A549 (cell line): ENCODE measurements around the gene MPC2. TPM values are rescaled to one million over a fixed set of nuclear protein-coding genes. Genes with fewer than 3 reads are reported as not detected.

Experiments used
- ATAC-seq, 2 experiments: fragments of 200-7000 bp in 1 of 2; fragments of >200 bp in 1 of 2; cut with Nextera tagmentation in 1 of 2; cut with Tn5 transposase in 1 of 2; 3 replicates each; pipeline versions ENCODE4 v1.8.0 to v1.9.1; 2018 to 2020; ENCODE audit warnings: mild to moderate bottlenecking in 1 of 2, moderate library complexity in 1 of 2
- CTCF ChIA-PET: fragments of 300-600 bp; sonication (Branson Sonifier 250); formaldehyde crosslinking; extraction: SDS; loops from one replicate; lab custom pipeline; 2021; ENCODE audit warnings: antibody characterized with exemption, inconsistent platforms; lab: Yijun Ruan, JAX
- POLR2A ChIA-PET: fragments of 350-600 bp; formaldehyde crosslinking; extraction: SDS; loops from one replicate; lab custom pipeline; 2021; ENCODE audit warnings: antibody characterized with exemption, inconsistent platforms; lab: Yijun Ruan, JAX
- DNase-seq, 2 experiments: peaks; one replicate each; pipeline versions ENCODE4 v3.0.0 to v3.0.0-alpha.2; 2011 to 2016; ENCODE audit warnings: low read depth in 1 of 2, low spot score in 1 of 2
- FAIRE-seq: peaks from 2 replicates; lab custom pipeline; 2011; peaks lifted over from hg19 to GRCh38; lab: Jason Lieb, UNC
- H3K27ac ChIP-seq, 2 experiments: fragments of >200 bp; sonication (Bioruptor Twin); formaldehyde crosslinking; 3 replicates each; pipeline ENCODE4 v1.5.1; 2016 to 2017
- H3K4me1 ChIP-seq: fragments of >200 bp; sonication (Bioruptor Twin); formaldehyde crosslinking; 3 replicates; pipeline ENCODE4 v1.6.1; 2016
- H3K4me2 ChIP-seq: fragments of >200 bp; sonication (Bioruptor Twin); formaldehyde crosslinking; 3 replicates; pipeline ENCODE4 v1.6.1; 2016
- H3K4me3 ChIP-seq: fragments of >200 bp; sonication (Bioruptor Twin); formaldehyde crosslinking; 3 replicates; pipeline ENCODE4 v1.5.1; 2016
- H3K9me3 ChIP-seq: fragments of >200 bp; sonication (Bioruptor Twin); formaldehyde crosslinking; 3 replicates; pipeline ENCODE4 v1.6.1; 2016
- BHLHE40 ChIP-seq: IDR thresholded peaks from 2 replicates; pipeline ENCODE4 v1.6.1; 2012; ENCODE audit warnings: low read depth, low read length, inconsistent platforms
- CHD2 ChIP-seq: fragments of 150-350 bp; IDR thresholded peaks from 2 replicates; pipeline ENCODE4 v1.6.1; 2014; ENCODE audit warnings: low read length; ENCODE audit not compliant: partially characterized antibody
- CTCF ChIP-seq: fragments of >200 bp; sonication (Bioruptor Twin); formaldehyde crosslinking; IDR thresholded peaks from 3 replicates; pipeline ENCODE4 v1.5.1; 2016
- E2F6 ChIP-seq: IDR thresholded peaks from 2 replicates; pipeline ENCODE4 v1.6.1; 2012; ENCODE audit warnings: low read depth, borderline replicate concordance
- EP300 ChIP-seq, 2 experiments: fragments of >200 bp; sonication (Bioruptor Twin); formaldehyde crosslinking; IDR thresholded peaks; 2 replicates in 1 of 2; 3 replicates in 1 of 2; pipeline ENCODE4 v1.6.1; 2016 to 2017
- FOXS1 ChIP-seq: fragments of 250-450 bp; sonication (Bioruptor Pico); IDR thresholded peaks from 2 replicates; pipeline ENCODE4 v1.5.0; 2020; ENCODE audit warnings: mild to moderate bottlenecking, moderate library complexity
- GATA3 ChIP-seq: IDR thresholded peaks from 2 replicates; pipeline ENCODE4 v1.6.1; 2012; ENCODE audit warnings: borderline replicate concordance
- HDAC2 ChIP-seq: fragments of 200-600 bp; sonication (generic); IDR thresholded peaks from 2 replicates; pipeline ENCODE4 v1.6.1; 2016
- HOXA7 ChIP-seq: fragments of 250-450 bp; sonication (Bioruptor Pico); IDR thresholded peaks from 2 replicates; pipeline ENCODE4 v1.5.0; 2020; ENCODE audit warnings: mild to moderate bottlenecking, moderate library complexity
- HOXB13 ChIP-seq: fragments of 250-450 bp; sonication (Bioruptor Pico); IDR thresholded peaks from 2 replicates; pipeline ENCODE4 v1.5.0; 2020; ENCODE audit warnings: low read depth, mild to moderate bottlenecking, moderate library complexity
- JUN ChIP-seq, 2 experiments: fragments of >200 bp; sonication (Bioruptor Twin); formaldehyde crosslinking; IDR thresholded peaks; 2 replicates in 1 of 2; 3 replicates in 1 of 2; pipeline ENCODE4 v1.6.1; 2016 to 2017
- KDM1A ChIP-seq: fragments of 200-600 bp; sonication (generic); IDR thresholded peaks from 2 replicates; pipeline ENCODE4 v1.6.1; 2016; ENCODE audit warnings: low read depth, mild to moderate bottlenecking
- KDM5A ChIP-seq: fragments of 200-600 bp; sonication (generic); IDR thresholded peaks from 2 replicates; pipeline ENCODE4 v1.6.1; 2016; ENCODE audit warnings: antibody characterized with exemption, mild to moderate bottlenecking
- MAFK ChIP-seq: fragments of 450-650 bp; IDR thresholded peaks from 2 replicates; pipeline ENCODE4 v1.6.1; 2014; ENCODE audit not compliant: partially characterized antibody
- MAX ChIP-seq: IDR thresholded peaks from 2 replicates; pipeline ENCODE4 v1.6.1; 2012
- POLR2A ChIP-seq: IDR thresholded peaks from 2 replicates; pipeline ENCODE4 v1.6.1; 2012; ENCODE audit warnings: mild to moderate bottlenecking, low read length
- POLR2AphosphoS2 ChIP-seq: conservative IDR thresholded peaks from 2 replicates; pipeline ENCODE4 v1.6.1; 2012; ENCODE audit warnings: low read length, improper control_type of control experiment, inconsistent platforms
- RAD21 ChIP-seq, 2 experiments: fragments of >200 bp in 1 of 2; sonication (Bioruptor Twin) in 1 of 2; formaldehyde crosslinking in 1 of 2; IDR thresholded peaks in 1 of 2; conservative IDR thresholded peaks in 1 of 2; 2 replicates in 1 of 2; 3 replicates in 1 of 2; pipeline ENCODE4 v1.6.1; 2012 to 2018; ENCODE audit warnings: inconsistent platforms in 1 of 2
- RCOR1 ChIP-seq: fragments of 150-350 bp; IDR thresholded peaks from 2 replicates; pipeline ENCODE4 v1.6.1; 2014; ENCODE audit warnings: antibody characterized with exemption, low read length, low read depth
- TP53 ChIP-seq: fragments of 250-450 bp; sonication (Bioruptor Pico); IDR thresholded peaks from 2 replicates; pipeline ENCODE4 v1.5.0; 2021; ENCODE audit warnings: mild to moderate bottlenecking, moderate library complexity
- USF2 ChIP-seq: fragments of 450-650 bp; IDR thresholded peaks from 2 replicates; pipeline ENCODE4 v1.6.1; 2014; ENCODE audit warnings: antibody characterized with exemption
- ZSCAN20 ChIP-seq: fragments of 250-450 bp; sonication (Bioruptor Pico); IDR thresholded peaks from 2 replicates; pipeline ENCODE4 v1.8.0; 2022; ENCODE audit warnings: mild to moderate bottlenecking, moderate library complexity
- WGBS: methylation state at CpG from one replicate; pipeline ENCODE4 v1.1.6; 2017; ENCODE audit errors: missing lambda C conversion rate; 5-methylcytosine and 5-hydroxymethylcytosine counted together
- polyA plus RNA-seq, 4 experiments: library from polyadenylated mRNA; depleted of rRNA in 3 of 4; stranded (reverse); fragments of >200 nt; fragmentation: RNase III in 1 of 4; extraction: RNeasy Plus Mini Kit Qiagen cat#74134 plus additional on column Dnase treatment in 1 of 4; gene quantifications; 2 replicates in 3 of 4; 3 replicates in 1 of 4; pipeline ENCODE4 v1.2.3, GENCODE V29; 2011 to 2017

The MPC2 gene
- polyA plus RNA-seq, 2 of the 4 experiments (the other 2 are of a cell fraction): 53.0 to 120 TPM

- TF ChIP-seq KDM5A (no peak), MAFK (peak; percentile 62)
- ATAC-seq (no peak), DNase-seq (no peak), FAIRE-seq (no peak)
- H3K4me3 ChIP-seq: no peak overlapping the region
- ChIA-PET CTCF (no interaction called here), POLR2A (no interaction called here)
- H3K27ac ChIP-seq: no peak overlapping the region
- H3K9me3 ChIP-seq: no peaks in the 10 kb centered on the region; the same call in 2 of the 3 replicates
- WGBS: 85% methylated on average over 2 of the region's 2 CpGs
- H3K4me2 ChIP-seq: no peak overlapping the region
- H3K4me1 ChIP-seq: peaks cover 13% of the 10 kb centered on the region; the same call in 1 of the 3 replicates
Measured at GRCh38 chr1:167973832-167974231, 37.0 kb upstream of the MPC2 start.

GRCh38 chr1:167968569-167968968, 31.7 kb upstream of the MPC2 start:
- Histone ChIP-seq H3K9me3 (no peaks in the 10 kb centered on the region; the same call in 2 of the 3 replicates), H3K4me2 (no peak overlapping the region), H3K27ac (no peak overlapping the region)
- CTCF ChIA-PET: interaction anchor here (0.6 to 0.8 kb wide), 2 partner anchors 11 to 149 kb away, joined by 3 read pairs; no protein-coding TSS in a partner anchor
- WGBS: 87% methylated on average over 3 of the region's 3 CpGs
- POLR2A ChIA-PET: no interaction called here
- DNase-seq: no peak
- no peak for FAIRE-seq
- TF ChIP-seq CTCF (no peak), TP53 (no peak), BHLHE40 (no peak), JUN (IDR thresholded peaks at IDR 0.05) (no peak), HDAC2 (no peak), CHD2 (no peak), KDM1A (no peak), EP300 (IDR thresholded peaks at IDR 0.05) (no peak), RAD21 (conservative IDR thresholded peaks at IDR 0.05 in 1 of 2, IDR thresholded peaks at IDR 0.05 in 1 of 2) (no peak), USF2 (no peak), MAX (no peak), ZSCAN20 (no peak), HOXB13 (CRISPR knock-in tag) (no peak), POLR2A (no peak), RCOR1 (no peak), GATA3 (no peak), HOXA7 (no peak)
- TF ChIP-seq, all 56 proteins: peak for 0
- ATAC-seq: no peak
- H3K4me1 ChIP-seq: peaks cover 10% of the 10 kb centered on the region
- no peak overlapping the region for H3K4me3 ChIP-seq

- no peaks in the 10 kb centered on the region; the same call in 2 of the 3 replicates for H3K9me3 ChIP-seq
- CTCF ChIA-PET: interaction anchor here (1.0 to 1.2 kb wide), 2 partner anchors 12 to 116 kb away, joined by 4 read pairs; no protein-coding TSS in a partner anchor
- no peak for DNase-seq
- peak overlapping the region; percentile 12; the same call in 1 of the 3 replicates for H3K4me2 ChIP-seq
- no peak overlapping the region for H3K27ac ChIP-seq
- no peak for TF ChIP-seq E2F6
- no peak for TF ChIP-seq RAD21 (conservative IDR thresholded peaks at IDR 0.05 in 1 of 2, IDR thresholded peaks at IDR 0.05 in 1 of 2)
- TF ChIP-seq HDAC2: no peak
- no peak for TF ChIP-seq KDM1A
- no peak for TF ChIP-seq POLR2AphosphoS2
- no peak for TF ChIP-seq FOXS1 (CRISPR knock-in tag)
- no peak overlapping the region for H3K4me3 ChIP-seq
- ATAC-seq: no peak
- no peak for FAIRE-seq
- POLR2A ChIA-PET: no interaction called here
- 54% methylated on average over 4 of the region's 4 CpGs for WGBS
- peaks cover 10% of the 10 kb centered on the region for H3K4me1 ChIP-seq
Measured at GRCh38 chr1:167966050-167966449, 29.2 kb upstream of the MPC2 start.
